Natural killer cell (primary cell): ENCODE data around the gene SMARCD3. TPM values are rescaled to one million over a fixed set of nuclear protein-coding genes. Genes with fewer than 3 reads are reported as not detected.

Experiments used
- ATAC-seq, 3 donors: fragments of 150-1000 bp in 2 of 3; fragments of 200-7000 bp in 1 of 3; cut with Tn5 transposase; 1 replicate in 1 of 3; 2 replicates in 2 of 3; pipeline ENCODE4 v1.10.0; 2021; ENCODE audit warnings: mild to moderate bottlenecking in 2 of 3, moderate library complexity in 2 of 3
- DNase-seq, 2 donors: peaks; one replicate each; pipeline versions ENCODE4 v3.0.0 to v3.0.0-alpha.2; 2013 to 2021; ENCODE audit warnings: mixed read lengths in 1 of 2
- H3K27ac ChIP-seq: one replicate; pipeline ENCODE4 v1.5.1; 2013; ENCODE audit warnings: mild to moderate bottlenecking, low read length
- H3K27me3 ChIP-seq: one replicate; pipeline ENCODE4 v1.6.1; 2013; ENCODE audit warnings: low read length; ENCODE audit not compliant: control insufficient read depth, insufficient read depth
- H3K36me3 ChIP-seq: one replicate; pipeline ENCODE4 v1.6.1; 2013; ENCODE audit warnings: low read length; ENCODE audit not compliant: control insufficient read depth, insufficient read depth
- H3K4me1 ChIP-seq: one replicate; pipeline ENCODE4 v1.6.1; 2013; ENCODE audit warnings: low read length; ENCODE audit not compliant: control insufficient read depth, insufficient read depth
- H3K4me3 ChIP-seq: one replicate; pipeline ENCODE4 v1.5.1; 2013; ENCODE audit warnings: low read length
- H3K9me3 ChIP-seq: one replicate; pipeline ENCODE4 v1.6.1; 2013; ENCODE audit warnings: low read length; ENCODE audit not compliant: control insufficient read depth, insufficient read depth
- H3K27ac Mint-ChIP-seq, 2 donors: one replicate each; pipeline ENCODE4 v1.8.0; 2022; ENCODE audit warnings: mild to moderate bottlenecking in 2 of 2, mixed read lengths in 2 of 2, moderate library complexity in 1 of 2
- H3K27me3 Mint-ChIP-seq, 2 donors: one replicate each; pipeline ENCODE4 v1.8.0; 2022; ENCODE audit warnings: low read depth in 2 of 2, mixed read lengths in 2 of 2
- H3K36me3 Mint-ChIP-seq: one replicate; pipeline ENCODE4 v1.8.0; 2022; ENCODE audit warnings: mixed read lengths
- H3K4me1 Mint-ChIP-seq, 2 donors: one replicate each; pipeline ENCODE4 v1.8.0; 2022; ENCODE audit warnings: mixed read lengths in 2 of 2
- H3K4me3 Mint-ChIP-seq: one replicate; pipeline ENCODE4 v1.8.0; 2022; ENCODE audit warnings: mild to moderate bottlenecking, moderate library complexity, mixed read lengths
- H3K9me3 Mint-ChIP-seq, 2 donors: one replicate each; pipeline ENCODE4 v1.8.0; 2022; ENCODE audit warnings: mixed read lengths in 2 of 2
- WGBS: methylation state at CpG from one replicate; pipeline ENCODE4 v1.1.7; 2013; ENCODE audit warnings: missing lambda C conversion rate; ENCODE audit not compliant: insufficient coverage; 5-methylcytosine and 5-hydroxymethylcytosine counted together
- intact Hi-C: fragments of 100-400 bp; cut with micrococcal nuclease; formaldehyde crosslinking; loops from one replicate; pipeline ENCODE4 v1.14.2; 2022
- total RNA-seq, 4 donors: library from RNA; stranded (reverse); fragments of 120-200 nt in 1 of 4; gene quantifications; one replicate each; pipeline versions ENCODE4 v1.2.3 to v1.2.4, GENCODE V29; 2013 to 2022
- TF ChIP-seq, protein P1 (sequence below): fragments of 200-600 bp; IDR thresholded peaks from one replicate; pipeline ENCODE4 v1.8.0; 2022; ENCODE audit warnings: antibody characterized with exemption

SMARCD3 gene
- total RNA-seq: 1 to 10 TPM; 3.1 to 8.7 (median 6.5) TPM
- 3.4 TPM for total RNA-seq (2013)

DNA sequence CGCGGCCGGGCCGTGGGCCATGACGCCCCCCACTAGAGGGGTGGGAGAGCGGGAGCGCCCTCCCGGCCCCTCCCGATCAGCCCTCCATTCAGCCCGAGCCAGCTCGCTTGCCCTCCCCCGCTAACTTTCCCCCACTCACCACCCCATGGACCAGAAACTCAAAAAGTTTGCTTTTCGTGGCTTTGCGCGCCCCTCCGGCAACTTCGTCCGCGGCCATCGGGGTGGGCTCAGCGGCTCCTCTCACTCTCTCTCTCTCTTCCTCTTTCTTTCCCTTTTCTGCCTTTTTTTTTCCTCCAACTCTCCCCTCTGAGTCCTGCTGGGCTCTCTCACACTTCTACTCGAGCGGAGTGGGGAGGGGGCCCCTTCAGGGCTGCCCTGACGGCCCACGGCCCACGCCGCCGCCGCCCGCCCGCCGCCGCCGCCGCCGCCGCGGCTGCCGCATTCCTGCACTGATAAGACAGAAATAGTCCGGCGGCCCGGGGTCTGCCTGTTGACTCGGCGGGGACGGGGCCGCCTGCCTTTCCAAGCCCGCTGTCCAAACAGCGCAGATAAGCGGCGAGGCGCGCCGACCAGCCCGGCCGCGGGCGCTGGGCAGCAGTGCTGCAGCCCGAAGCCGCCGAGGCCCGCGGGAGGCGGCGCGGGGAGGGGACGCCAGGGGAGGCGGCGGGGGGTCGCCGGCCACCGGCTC is at the start of gene SMARCD3:
SMARCD3 (minus strand) TSS at position 349 of the 688 bp plus-strand sequence; CDS start at position 217, 132 bp downstream.
- WGBS: under 1% methylated on average over 71 of the region's 71 CpGs
- H3K9me3 Mint-ChIP-seq: no peaks in the 10 kb centered on the region
- DNase-seq (peak in 1 of 2 donors; percentile 58), ATAC-seq (peak; percentile 14 to 59 (median 55))
- H3K27ac Mint-ChIP-seq: peak within 1 kb of the TSS in 1 of 2 donors; percentile 50
- TF ChIP-seq, protein P1, sequence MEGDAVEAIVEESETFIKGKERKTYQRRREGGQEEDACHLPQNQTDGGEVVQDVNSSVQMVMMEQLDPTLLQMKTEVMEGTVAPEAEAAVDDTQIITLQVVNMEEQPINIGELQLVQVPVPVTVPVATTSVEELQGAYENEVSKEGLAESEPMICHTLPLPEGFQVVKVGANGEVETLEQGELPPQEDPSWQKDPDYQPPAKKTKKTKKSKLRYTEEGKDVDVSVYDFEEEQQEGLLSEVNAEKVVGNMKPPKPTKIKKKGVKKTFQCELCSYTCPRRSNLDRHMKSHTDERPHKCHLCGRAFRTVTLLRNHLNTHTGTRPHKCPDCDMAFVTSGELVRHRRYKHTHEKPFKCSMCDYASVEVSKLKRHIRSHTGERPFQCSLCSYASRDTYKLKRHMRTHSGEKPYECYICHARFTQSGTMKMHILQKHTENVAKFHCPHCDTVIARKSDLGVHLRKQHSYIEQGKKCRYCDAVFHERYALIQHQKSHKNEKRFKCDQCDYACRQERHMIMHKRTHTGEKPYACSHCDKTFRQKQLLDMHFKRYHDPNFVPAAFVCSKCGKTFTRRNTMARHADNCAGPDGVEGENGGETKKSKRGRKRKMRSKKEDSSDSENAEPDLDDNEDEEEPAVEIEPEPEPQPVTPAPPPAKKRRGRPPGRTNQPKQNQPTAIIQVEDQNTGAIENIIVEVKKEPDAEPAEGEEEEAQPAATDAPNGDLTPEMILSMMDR: no peak
- H3K36me3 ChIP-seq: no peaks in the 10 kb centered on the region
- H3K27ac ChIP-seq: no peak within 1 kb of the TSS
- no peaks in the 10 kb centered on the region for H3K36me3 Mint-ChIP-seq
- H3K4me3 Mint-ChIP-seq: peak within 1 kb of the TSS; percentile 91
- H3K4me3 ChIP-seq: peak within 1 kb of the TSS; percentile 36
- peaks cover 33 to 65% of the 10 kb centered on the region in 2 donors for H3K4me1 Mint-ChIP-seq
- intact Hi-C loops: no loop called here
- peaks cover 58% of the 10 kb centered on the region for H3K4me1 ChIP-seq
- no peaks in the 10 kb centered on the region for H3K9me3 ChIP-seq
- peaks cover 23 to 52% of the 10 kb centered on the region in 2 donors for H3K27me3 Mint-ChIP-seq
- H3K27me3 ChIP-seq: peaks cover 43% of the 10 kb centered on the region

GRCh38 chr7:151296202-151296992 is 47.9 kb upstream of the SMARCD3 start:
- H3K27me3 ChIP-seq: no peaks in the 10 kb centered on the region
- H3K9me3 ChIP-seq: peaks cover 10% of the 10 kb centered on the region
- intact Hi-C loops: no loop called here
- H3K4me3 ChIP-seq: no peak overlapping the region
- ATAC-seq: no peak
- H3K4me1 ChIP-seq: no peaks in the 10 kb centered on the region
- peaks cover 3 to 5% of the 10 kb centered on the region in 2 donors for H3K9me3 Mint-ChIP-seq
- WGBS: 47% methylated on average over 1 of the region's 3 CpGs
- H3K36me3 ChIP-seq: no peaks in the 10 kb centered on the region
- no peak overlapping the region for H3K27ac Mint-ChIP-seq
- H3K4me3 Mint-ChIP-seq: no peak overlapping the region
- TF ChIP-seq, protein P1: no peak
- H3K36me3 Mint-ChIP-seq: no peaks in the 10 kb centered on the region
- H3K27me3 Mint-ChIP-seq: peaks cover 21 to 29% of the 10 kb centered on the region in 2 donors
- DNase-seq: no peak
- H3K27ac ChIP-seq: no peak overlapping the region
- H3K4me1 Mint-ChIP-seq: no peaks in the 10 kb centered on the region

- 91% methylated on average over 2 of the region's 3 CpGs for WGBS
- intact Hi-C loops: no loop called here
- ATAC-seq (no peak), DNase-seq (no peak)
- TF ChIP-seq, protein P1: no peak
- Histone ChIP-seq H3K36me3 (no peaks in the 10 kb centered on the region), H3K9me3 (peaks cover 10% of the 10 kb centered on the region), H3K4me1 (no peaks in the 10 kb centered on the region), H3K27ac (no peak overlapping the region), H3K4me3 (no peak overlapping the region), H3K27me3 (no peaks in the 10 kb centered on the region)
- Mint-ChIP-seq H3K4me3 (no peak overlapping the region), H3K27ac (no peak overlapping the region), H3K27me3 (peaks cover 13 to 18% of the 10 kb centered on the region in 2 donors), H3K4me1 (no peaks in the 10 kb centered on the region), H3K36me3 (no peaks in the 10 kb centered on the region), H3K9me3 (peaks cover 3 to 5% of the 10 kb centered on the region in 2 donors)
These were observed 44.4 kb upstream of the SMARCD3 start for GRCh38 chr7:151292850-151293249.
